Type B pancreatic cell (in vitro differentiated cells): Measurements from ENCODE around the gene RINL. TPM values are rescaled to one million over a fixed set of nuclear protein-coding genes. Genes with fewer than 3 reads are reported as not detected.
"Not testable (repeated sequence)": the region's sequence is repeated elsewhere in the genome, so short reads cannot be mapped to it uniquely, and the experiment has no call there.

Experiments used
- DNase-seq: peaks from one replicate; pipeline ENCODE4 v3.0.0; 2021; ENCODE audit warnings: mixed read lengths; ENCODE audit not compliant: unreplicated experiment; ENCODE audit errors: extremely low spot score
- H3K27ac Mint-ChIP-seq: 2 replicates; pipeline ENCODE4 v1.8.0; 2021; ENCODE audit warnings: mild to moderate bottlenecking, mixed read lengths
- H3K27me3 Mint-ChIP-seq: 2 replicates; pipeline ENCODE4 v1.8.0; 2021; ENCODE audit warnings: mixed read lengths
- H3K36me3 Mint-ChIP-seq: 2 replicates; pipeline ENCODE4 v1.8.0; 2021; ENCODE audit warnings: mixed read lengths
- H3K4me1 Mint-ChIP-seq: one replicate; pipeline ENCODE4 v1.8.0; 2021; ENCODE audit warnings: mixed read lengths; ENCODE audit not compliant: unreplicated experiment
- H3K4me3 Mint-ChIP-seq: 2 replicates; pipeline ENCODE4 v1.8.0; 2021; ENCODE audit warnings: mild to moderate bottlenecking, mixed read lengths
- H3K9me3 Mint-ChIP-seq: 2 replicates; pipeline ENCODE4 v1.8.0; 2021; ENCODE audit warnings: mixed read lengths
- total RNA-seq: library from RNA; stranded (reverse); gene quantifications from 2 replicates; pipeline ENCODE4 v1.2.1, GENCODE V29; 2021; ENCODE audit warnings: low replicate concordance
- TF ChIP-seq, protein P1 (sequence below): fragments of 200-600 bp; sonication (generic); conservative IDR thresholded peaks from 2 replicates; pipeline ENCODE4 v1.5.0; 2021; ENCODE audit warnings: antibody characterized with exemption, mild to moderate bottlenecking

RINL gene
- total RNA-seq, 1 donor from 2014 or later: 3.4 TPM

DNA sequence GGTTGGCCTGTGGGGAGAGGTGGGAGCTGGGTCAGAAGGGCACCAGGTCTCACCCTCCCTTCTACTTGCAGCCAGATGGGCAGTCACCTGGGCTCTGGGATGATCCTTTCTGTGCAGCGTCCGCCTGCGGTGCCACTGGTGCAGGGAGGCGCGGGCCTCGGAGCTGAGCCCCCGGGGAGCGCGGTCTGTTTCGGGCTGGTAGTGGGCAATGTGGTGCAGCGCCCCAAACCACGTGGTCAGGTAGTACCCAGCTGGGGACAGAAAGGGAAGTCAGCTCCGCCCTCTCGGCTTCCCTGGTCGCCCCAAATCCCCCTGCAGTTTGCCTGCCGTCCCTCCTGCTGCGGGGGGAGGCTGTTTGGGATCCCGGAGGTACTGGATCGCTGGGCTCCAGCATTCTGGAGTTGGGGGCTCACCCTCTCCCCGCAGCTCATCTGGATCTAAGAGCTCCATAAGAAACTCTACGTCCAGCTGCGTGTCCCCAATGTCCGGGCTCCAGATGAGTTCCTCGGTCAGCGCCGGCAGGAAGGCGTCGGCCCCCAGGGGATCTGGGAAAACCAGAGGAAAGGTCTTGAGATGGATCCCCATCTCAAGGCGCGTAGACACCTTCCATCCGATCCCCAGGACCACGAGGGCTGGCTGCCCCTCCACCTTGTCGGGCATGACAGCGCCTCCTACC, 8.8 kb downstream of the RINL start:
- Mint-ChIP-seq H3K4me3 (peak overlapping the region; percentile 78), H3K9me3 (no peaks in the 10 kb centered on the region), H3K36me3 (no peaks in the 10 kb centered on the region), H3K4me1 (peaks cover 16% of the 10 kb centered on the region), H3K27ac (no peak overlapping the region), H3K27me3 (peaks cover 4% of the 10 kb centered on the region)
- TF ChIP-seq, protein P1, sequence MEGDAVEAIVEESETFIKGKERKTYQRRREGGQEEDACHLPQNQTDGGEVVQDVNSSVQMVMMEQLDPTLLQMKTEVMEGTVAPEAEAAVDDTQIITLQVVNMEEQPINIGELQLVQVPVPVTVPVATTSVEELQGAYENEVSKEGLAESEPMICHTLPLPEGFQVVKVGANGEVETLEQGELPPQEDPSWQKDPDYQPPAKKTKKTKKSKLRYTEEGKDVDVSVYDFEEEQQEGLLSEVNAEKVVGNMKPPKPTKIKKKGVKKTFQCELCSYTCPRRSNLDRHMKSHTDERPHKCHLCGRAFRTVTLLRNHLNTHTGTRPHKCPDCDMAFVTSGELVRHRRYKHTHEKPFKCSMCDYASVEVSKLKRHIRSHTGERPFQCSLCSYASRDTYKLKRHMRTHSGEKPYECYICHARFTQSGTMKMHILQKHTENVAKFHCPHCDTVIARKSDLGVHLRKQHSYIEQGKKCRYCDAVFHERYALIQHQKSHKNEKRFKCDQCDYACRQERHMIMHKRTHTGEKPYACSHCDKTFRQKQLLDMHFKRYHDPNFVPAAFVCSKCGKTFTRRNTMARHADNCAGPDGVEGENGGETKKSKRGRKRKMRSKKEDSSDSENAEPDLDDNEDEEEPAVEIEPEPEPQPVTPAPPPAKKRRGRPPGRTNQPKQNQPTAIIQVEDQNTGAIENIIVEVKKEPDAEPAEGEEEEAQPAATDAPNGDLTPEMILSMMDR: no peak
- no peak for DNase-seq

DNA sequence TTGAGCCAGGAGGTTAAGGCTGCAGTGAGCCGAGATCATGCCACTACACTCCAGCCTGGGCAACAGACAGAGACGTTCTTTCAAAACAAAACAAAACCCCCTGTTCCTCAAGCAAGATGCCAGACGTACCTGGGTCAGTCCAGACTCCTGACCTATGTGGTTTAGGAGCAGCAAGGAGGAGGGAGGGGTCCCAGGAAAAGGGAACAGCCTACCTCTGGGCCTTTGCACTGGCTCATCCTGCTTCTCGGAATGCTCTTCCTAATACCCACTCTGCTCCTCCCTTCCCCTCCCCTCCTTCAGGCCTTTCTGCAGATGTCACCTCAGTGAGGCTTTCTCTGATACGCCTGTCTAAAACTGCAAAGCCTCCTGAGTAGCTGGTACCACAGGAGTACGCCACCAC, 9.5 kb downstream of the RINL start:
- Mint-ChIP-seq H3K36me3 (no peaks in the 10 kb centered on the region), H3K27me3 (peaks cover 4% of the 10 kb centered on the region), H3K27ac (no peak overlapping the region), H3K4me3 (no peak overlapping the region), H3K9me3 (no peaks in the 10 kb centered on the region), H3K4me1 (peaks cover 16% of the 10 kb centered on the region)
- TF ChIP-seq, protein P1: no peak
- no peak for DNase-seq

DNA sequence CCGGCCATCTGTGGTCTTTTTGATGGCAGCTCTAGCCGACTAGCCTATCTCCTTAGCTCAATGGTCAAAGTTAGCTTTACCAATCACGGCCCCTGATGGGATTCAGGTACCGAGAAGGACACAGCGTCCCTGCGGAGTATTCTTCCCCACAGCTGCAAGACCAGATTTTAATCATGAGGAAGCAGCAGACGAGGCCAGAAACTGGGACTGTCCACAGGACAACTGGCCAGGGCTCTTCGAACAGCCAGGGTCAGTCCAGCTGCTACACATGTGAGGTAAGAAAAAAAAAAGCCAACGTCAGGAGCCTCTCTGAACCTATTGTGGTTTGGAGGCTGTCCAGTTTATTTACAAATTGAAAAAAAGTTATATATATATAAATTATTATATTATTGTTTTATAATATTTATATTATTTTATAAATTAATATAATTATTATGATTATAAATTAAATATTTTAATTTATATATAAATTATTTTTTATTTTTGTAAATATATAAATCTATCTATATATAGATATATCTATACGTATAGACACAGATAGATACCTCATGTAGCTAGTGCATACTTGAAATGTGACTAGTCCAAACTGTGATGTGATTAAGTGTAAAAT, 10.8 kb downstream of the RINL start:
- DNase-seq: no peak
- TF ChIP-seq, protein P1: no peak
- Mint-ChIP-seq H3K27me3 (peaks cover 4% of the 10 kb centered on the region), H3K9me3 (no peaks in the 10 kb centered on the region), H3K36me3 (no peaks in the 10 kb centered on the region), H3K4me1 (peaks cover 23% of the 10 kb centered on the region), H3K4me3 (no peak overlapping the region), H3K27ac (no peak overlapping the region)

DNA sequence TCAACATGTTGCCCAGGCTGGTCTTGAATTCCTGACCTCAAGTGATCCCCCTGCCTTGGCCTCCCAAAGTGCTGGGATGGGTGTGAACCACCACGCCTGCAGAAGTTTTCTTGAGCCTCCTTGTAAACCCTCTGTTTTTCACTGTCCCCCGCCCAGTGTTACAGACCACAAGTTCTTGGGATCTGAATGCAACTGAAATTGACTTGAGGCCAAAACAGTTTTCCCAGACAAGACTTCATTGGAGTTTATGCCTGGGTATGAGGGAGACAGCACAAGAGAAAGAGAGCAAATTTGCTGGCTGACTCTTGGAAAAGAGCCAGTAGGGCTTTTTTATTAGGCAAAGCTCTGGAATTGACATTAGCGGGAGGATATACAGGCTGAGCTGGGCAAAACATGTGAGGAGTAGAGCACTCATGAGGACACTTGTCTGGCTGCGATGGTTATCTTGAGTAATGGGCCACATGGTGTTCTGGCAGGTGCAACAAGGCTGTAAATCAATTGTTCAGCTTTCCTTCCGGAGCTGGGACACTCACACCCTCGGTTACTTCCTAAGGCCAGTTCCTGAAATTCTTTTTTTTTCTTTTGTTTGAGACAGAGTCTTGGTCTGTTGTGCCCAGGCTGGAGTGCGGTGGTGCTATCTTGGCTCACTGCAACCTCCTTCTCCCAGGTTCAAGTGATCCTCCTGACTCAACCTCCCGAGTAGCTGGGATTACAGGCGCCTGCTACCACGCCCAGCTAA, 15.6 kb downstream of the RINL start:
- DNase-seq: no peak
- no peaks in the 10 kb centered on the region for H3K9me3 Mint-ChIP-seq
- peak overlapping the region; percentile 65 for H3K4me3 Mint-ChIP-seq
- TF ChIP-seq, protein P1: no peak
- no peaks in the 10 kb centered on the region for H3K36me3 Mint-ChIP-seq
- H3K27me3 Mint-ChIP-seq: no peaks in the 10 kb centered on the region
- peaks cover 38% of the 10 kb centered on the region for H3K4me1 Mint-ChIP-seq
- peak overlapping the region; percentile 87 for H3K27ac Mint-ChIP-seq

DNA sequence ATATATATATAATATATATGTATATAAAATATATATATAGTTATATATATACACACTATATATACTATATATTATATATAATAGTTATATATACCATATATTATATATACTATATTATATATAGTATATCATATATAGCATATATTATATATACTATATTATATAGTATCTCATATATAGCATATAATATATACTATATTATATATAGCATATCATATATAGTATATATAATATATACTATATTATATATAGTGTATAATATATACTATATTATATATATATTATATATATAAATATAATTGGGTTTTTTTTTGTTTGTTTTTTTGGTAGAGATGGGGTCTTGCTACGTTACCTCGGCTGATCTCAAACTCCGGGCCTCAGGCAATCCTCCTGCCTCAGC, 16.7 kb downstream of the RINL start:
- no peak overlapping the region for H3K27ac Mint-ChIP-seq
- no peaks in the 10 kb centered on the region for H3K36me3 Mint-ChIP-seq
- TF ChIP-seq, protein P1: no peak
- no peaks in the 10 kb centered on the region for H3K9me3 Mint-ChIP-seq
- H3K4me1 Mint-ChIP-seq: peaks cover 38% of the 10 kb centered on the region
- no peak for DNase-seq
- no peaks in the 10 kb centered on the region for H3K27me3 Mint-ChIP-seq
- H3K4me3 Mint-ChIP-seq: no peak overlapping the region

DNA sequence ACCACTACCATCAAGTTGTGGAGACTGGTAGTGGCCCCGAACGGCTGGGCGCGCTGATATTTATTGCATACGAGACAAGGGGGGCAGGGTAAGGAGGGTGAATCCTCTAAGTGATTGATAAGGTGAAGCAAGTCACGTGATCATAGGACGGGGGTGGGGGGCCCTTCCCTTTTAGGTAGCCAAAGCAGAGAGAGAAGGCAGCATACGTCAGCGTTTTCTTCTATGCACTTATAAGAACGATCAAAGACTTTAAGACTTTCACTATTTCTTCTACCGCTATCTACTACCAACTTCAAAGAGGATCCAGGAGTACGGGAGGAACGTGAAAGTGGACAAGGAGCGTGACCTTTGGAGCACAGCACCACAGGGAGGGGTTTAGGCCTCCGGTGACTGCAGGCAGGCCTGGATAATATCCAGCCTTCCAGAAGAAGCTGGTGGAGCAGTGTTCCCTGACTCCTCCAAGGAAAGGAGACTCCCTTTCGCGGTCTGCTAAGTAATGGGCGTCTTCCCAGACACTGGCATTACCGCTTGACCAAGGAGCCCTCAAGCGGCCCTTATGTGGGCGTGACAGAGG, 18.4 kb downstream of the RINL start:
- not testable (repeated sequence) for H3K27me3 Mint-ChIP-seq, H3K36me3 Mint-ChIP-seq, H3K9me3 Mint-ChIP-seq, DNase-seq
- Mint-ChIP-seq H3K27ac (peak overlapping the region; percentile 4), H3K4me1 (peaks cover 25% of the 10 kb centered on the region), H3K4me3 (peak overlapping the region; percentile 21)
